Measurements from ENCODE around the gene CTSL.

DNA sequence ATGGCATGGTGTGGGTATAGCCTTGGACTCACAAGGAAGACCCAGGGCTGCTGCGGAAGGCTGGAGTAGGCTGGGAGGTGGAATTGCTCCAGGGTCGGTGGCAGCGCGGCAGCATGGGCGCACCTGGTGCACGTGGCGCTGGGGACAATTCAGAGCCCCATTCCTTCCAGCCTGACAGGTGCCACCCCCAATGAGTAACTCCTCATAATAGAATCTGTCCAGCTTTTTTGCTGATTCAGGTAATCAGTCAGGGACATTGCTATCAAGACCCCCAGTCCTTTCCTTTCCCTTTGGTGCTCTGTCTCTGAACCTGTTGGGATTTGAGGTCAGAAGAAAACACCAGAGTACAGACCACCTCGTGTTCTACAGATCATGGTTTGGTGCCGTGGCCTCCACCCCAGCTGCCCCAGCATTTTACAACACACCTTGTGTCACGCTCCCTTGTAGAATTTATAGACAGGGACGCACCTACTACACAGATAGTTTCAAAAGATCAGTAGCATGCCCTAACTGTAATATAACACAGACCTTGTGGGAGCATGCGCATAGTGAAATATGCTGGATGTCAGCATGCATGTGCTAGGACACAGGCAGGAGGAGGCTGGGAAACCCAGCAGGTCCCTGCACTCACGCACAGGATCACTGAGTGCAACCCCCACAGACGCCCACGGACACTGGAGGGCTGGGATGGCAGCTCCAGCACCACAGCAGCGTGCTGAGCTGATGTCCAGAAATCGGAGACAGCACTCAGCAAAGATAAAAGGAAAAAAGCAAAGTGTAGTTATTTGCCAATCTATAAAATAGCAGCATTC is 47.9 kb upstream of the CTSL start:
- TF ChIP-seq ZSCAN20 (CRISPR knock-in tag; IDR thresholded peaks at IDR 0.05; ENCODE audit: borderline replicate concordance) (no peak), RFX5 (IDR thresholded peaks at IDR 0.05; ENCODE audit: low read depth, low read length) (no peak), ZNF878 (CRISPR knock-in tag; IDR thresholded peaks at IDR 0.05) (no peak), ZFP36 (IDR thresholded peaks at IDR 0.05; ENCODE audit: borderline replicate concordance, low read depth, low read length, partially characterized antibody) (no peak), PHF8 (CRISPR knock-in tag; IDR thresholded peaks at IDR 0.05) (no peak), ZNF12 (CRISPR knock-in tag; IDR thresholded peaks at IDR 0.05) (no peak), ZNF136 (CRISPR knock-in tag; IDR thresholded peaks at IDR 0.05; ENCODE audit: low read depth) (no peak), CBX5 (CRISPR knock-in tag; IDR thresholded peaks at IDR 0.05; ENCODE audit: borderline replicate concordance) (no peak), SP1 (IDR thresholded peaks at IDR 0.05) (no peak), SP1 (CRISPR knock-in tag; IDR thresholded peaks at IDR 0.05) (no peak), ZNF382 (CRISPR knock-in tag; IDR thresholded peaks at IDR 0.05; ENCODE audit: borderline replicate concordance) (no peak), RAD21 (CRISPR knock-in tag; IDR thresholded peaks at IDR 0.05) (no peak), CHCHD3 (CRISPR knock-in tag; IDR thresholded peaks at IDR 0.05) (no peak)
- TF ChIP-seq, protein P1, sequence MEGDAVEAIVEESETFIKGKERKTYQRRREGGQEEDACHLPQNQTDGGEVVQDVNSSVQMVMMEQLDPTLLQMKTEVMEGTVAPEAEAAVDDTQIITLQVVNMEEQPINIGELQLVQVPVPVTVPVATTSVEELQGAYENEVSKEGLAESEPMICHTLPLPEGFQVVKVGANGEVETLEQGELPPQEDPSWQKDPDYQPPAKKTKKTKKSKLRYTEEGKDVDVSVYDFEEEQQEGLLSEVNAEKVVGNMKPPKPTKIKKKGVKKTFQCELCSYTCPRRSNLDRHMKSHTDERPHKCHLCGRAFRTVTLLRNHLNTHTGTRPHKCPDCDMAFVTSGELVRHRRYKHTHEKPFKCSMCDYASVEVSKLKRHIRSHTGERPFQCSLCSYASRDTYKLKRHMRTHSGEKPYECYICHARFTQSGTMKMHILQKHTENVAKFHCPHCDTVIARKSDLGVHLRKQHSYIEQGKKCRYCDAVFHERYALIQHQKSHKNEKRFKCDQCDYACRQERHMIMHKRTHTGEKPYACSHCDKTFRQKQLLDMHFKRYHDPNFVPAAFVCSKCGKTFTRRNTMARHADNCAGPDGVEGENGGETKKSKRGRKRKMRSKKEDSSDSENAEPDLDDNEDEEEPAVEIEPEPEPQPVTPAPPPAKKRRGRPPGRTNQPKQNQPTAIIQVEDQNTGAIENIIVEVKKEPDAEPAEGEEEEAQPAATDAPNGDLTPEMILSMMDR (CRISPR knock-in tag; IDR thresholded peaks at IDR 0.05): no peak
- TF ChIP-seq, protein P2, sequence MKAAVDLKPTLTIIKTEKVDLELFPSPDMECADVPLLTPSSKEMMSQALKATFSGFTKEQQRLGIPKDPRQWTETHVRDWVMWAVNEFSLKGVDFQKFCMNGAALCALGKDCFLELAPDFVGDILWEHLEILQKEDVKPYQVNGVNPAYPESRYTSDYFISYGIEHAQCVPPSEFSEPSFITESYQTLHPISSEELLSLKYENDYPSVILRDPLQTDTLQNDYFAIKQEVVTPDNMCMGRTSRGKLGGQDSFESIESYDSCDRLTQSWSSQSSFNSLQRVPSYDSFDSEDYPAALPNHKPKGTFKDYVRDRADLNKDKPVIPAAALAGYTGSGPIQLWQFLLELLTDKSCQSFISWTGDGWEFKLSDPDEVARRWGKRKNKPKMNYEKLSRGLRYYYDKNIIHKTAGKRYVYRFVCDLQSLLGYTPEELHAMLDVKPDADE (CRISPR knock-in tag; IDR thresholded peaks at IDR 0.05): no peak
